ENCODE results near the gene OR2AG2. TPM values are rescaled to one million over a fixed set of nuclear protein-coding genes. Genes with fewer than 3 reads are reported as not detected.
A peak's percentile ranks its signal among the peaks of the same experiment; 100 is the strongest.

Gene OR2AG2
- total and polyA plus RNA-seq, 2 experiments from 2014 or later: 0.12 to 0.28 TPM

- no peak overlapping the region for H3K4me3 ChIP-seq
- no peaks in the 10 kb centered on the region for H3K36me3 ChIP-seq
- TF ChIP-seq CTCF (IDR thresholded peaks at IDR 0.05; ENCODE audit: low read depth, low read length): no peak
- no peaks in the 10 kb centered on the region for H3K9me3 ChIP-seq (ENCODE audit: low read depth)
- no peaks in the 10 kb centered on the region for H3K27me3 ChIP-seq
- H3K4me1 ChIP-seq (ENCODE audit: low read depth): no peaks in the 10 kb centered on the region
- no peak overlapping the region for H3K27ac ChIP-seq
- DNase-seq (ENCODE audit: low read depth in 1 of 2, low spot score in 1 of 2): no peak
Measured at GRCh38 chr11:6746626-6747025, 25.1 kb downstream of the OR2AG2 start.

- TF ChIP-seq CTCF (IDR thresholded peaks at IDR 0.05; ENCODE audit: low read depth, low read length): no peak
- no peaks in the 10 kb centered on the region for H3K27me3 ChIP-seq
- no peaks in the 10 kb centered on the region for H3K4me1 ChIP-seq (ENCODE audit: low read depth)
- H3K4me3 ChIP-seq: no peak overlapping the region
- no peaks in the 10 kb centered on the region for H3K36me3 ChIP-seq
- no peak overlapping the region for H3K27ac ChIP-seq
- H3K9me3 ChIP-seq (ENCODE audit: low read depth): no peaks in the 10 kb centered on the region
- DNase-seq (ENCODE audit: low read depth in 1 of 2, low spot score in 1 of 2): peak in 1 of 2 donors; percentile 11
Measured at GRCh38 chr11:6746086-6746618, 25.6 kb downstream of the OR2AG2 start.

- Histone ChIP-seq H3K27me3 (no peaks in the 10 kb centered on the region), H3K9me3 (ENCODE audit: low read depth) (no peaks in the 10 kb centered on the region), H3K4me3 (no peak overlapping the region), H3K4me1 (ENCODE audit: low read depth) (no peaks in the 10 kb centered on the region), H3K27ac (no peak overlapping the region), H3K36me3 (no peaks in the 10 kb centered on the region)
- DNase-seq (ENCODE audit: low read depth in 1 of 2, low spot score in 1 of 2): peak in 1 of 2 donors; percentile 3
- TF ChIP-seq CTCF (IDR thresholded peaks at IDR 0.05; ENCODE audit: low read depth, low read length): no peak
Measured at GRCh38 chr11:6745465-6746015, 26.2 kb downstream of the OR2AG2 start.

- no peaks in the 10 kb centered on the region for H3K36me3 ChIP-seq
- no peak overlapping the region for H3K27ac ChIP-seq
- DNase-seq (ENCODE audit: low read depth in 1 of 2, low spot score in 1 of 2): no peak
- no peak overlapping the region for H3K4me3 ChIP-seq
- H3K4me1 ChIP-seq (ENCODE audit: low read depth): no peaks in the 10 kb centered on the region
- H3K27me3 ChIP-seq: no peaks in the 10 kb centered on the region
- no peaks in the 10 kb centered on the region for H3K9me3 ChIP-seq (ENCODE audit: low read depth)
- no peak for TF ChIP-seq CTCF (IDR thresholded peaks at IDR 0.05; ENCODE audit: low read depth, low read length)
Measured at GRCh38 chr11:6745018-6745417, 26.8 kb downstream of the OR2AG2 start.

GRCh38 chr11:6742260-6742659 is 29.5 kb downstream of the OR2AG2 start:
- Histone ChIP-seq H3K4me3 (no peak overlapping the region), H3K4me1 (ENCODE audit: low read depth) (no peaks in the 10 kb centered on the region), H3K27ac (no peak overlapping the region), H3K36me3 (no peaks in the 10 kb centered on the region), H3K27me3 (no peaks in the 10 kb centered on the region), H3K9me3 (ENCODE audit: low read depth) (no peaks in the 10 kb centered on the region)
- TF ChIP-seq CTCF (IDR thresholded peaks at IDR 0.05; ENCODE audit: low read depth, low read length): no peak
- DNase-seq (ENCODE audit: low read depth in 1 of 2, low spot score in 1 of 2): no peak
